Fibroblast of mammary gland (primary cell): ENCODE results near the gene GJE1.

Experiments
- DNase-seq: peaks from one replicate; pipeline ENCODE4 v3.0.0-alpha.2; 2010; ENCODE audit warnings: low read depth
- H3K4me3 ChIP-seq: 2 replicates; pipeline ENCODE4 v1.5.1; 2011; ENCODE audit warnings: low read depth, mild to moderate bottlenecking, low read length, moderate library complexity; ENCODE audit not compliant: control insufficient read depth
- CTCF ChIP-seq: conservative IDR thresholded peaks from 2 replicates; pipeline ENCODE4 v1.5.1; 2011; ENCODE audit warnings: low read depth, low read length, inconsistent platforms; ENCODE audit not compliant: control insufficient read depth, insufficient read depth

Gene GJE1

GRCh38 chr6:142165227-142165626, 32.5 kb downstream of the GJE1 start:
- H3K4me3 ChIP-seq, result no peak overlapping the region
- no peak for TF ChIP-seq CTCF
- DNase-seq, result no peak

GRCh38 chr6:142167071-142167470, 34.3 kb downstream of the GJE1 start:
- no peak for TF ChIP-seq CTCF
- no peak for DNase-seq
- H3K4me3 ChIP-seq, result no peak overlapping the region

GRCh38 chr6:142167486-142167885, 34.8 kb downstream of the GJE1 start:
- H3K4me3 ChIP-seq, result no peak overlapping the region
- no peak for DNase-seq
- TF ChIP-seq CTCF, result no peak

GRCh38 chr6:142171351-142171750, 38.6 kb downstream of the GJE1 start:
- no peak overlapping the region for H3K4me3 ChIP-seq
- DNase-seq, result no peak
- TF ChIP-seq CTCF, result no peak

- no peak for TF ChIP-seq CTCF
- no peak for DNase-seq
- no peak overlapping the region for H3K4me3 ChIP-seq
Measured at GRCh38 chr6:142172758-142173157, 40.0 kb downstream of the GJE1 start.

- H3K4me3 ChIP-seq, result no peak overlapping the region
- DNase-seq, result no peak
- no peak for TF ChIP-seq CTCF
Measured at GRCh38 chr6:142173980-142174379, 41.3 kb downstream of the GJE1 start.

GRCh38 chr6:142174703-142175102, 42.0 kb downstream of the GJE1 start:
- no peak for DNase-seq
- TF ChIP-seq CTCF, result no peak
- H3K4me3 ChIP-seq, result no peak overlapping the region
